GM18861 (cell line): ENCODE measurements around the gene CDK2.
"Not testable (repeated sequence)": the region's sequence is repeated elsewhere in the genome, so short reads cannot be mapped to it uniquely, and the experiment has no call there.

ENCODE experiments used
- ATAC-seq: cut with Tn5 transposase; IDR thresholded peaks from one replicate; pipeline ENCODE4 v1.9.1; 2021; ENCODE audit not compliant: unreplicated experiment

CDK2 gene

DNA sequence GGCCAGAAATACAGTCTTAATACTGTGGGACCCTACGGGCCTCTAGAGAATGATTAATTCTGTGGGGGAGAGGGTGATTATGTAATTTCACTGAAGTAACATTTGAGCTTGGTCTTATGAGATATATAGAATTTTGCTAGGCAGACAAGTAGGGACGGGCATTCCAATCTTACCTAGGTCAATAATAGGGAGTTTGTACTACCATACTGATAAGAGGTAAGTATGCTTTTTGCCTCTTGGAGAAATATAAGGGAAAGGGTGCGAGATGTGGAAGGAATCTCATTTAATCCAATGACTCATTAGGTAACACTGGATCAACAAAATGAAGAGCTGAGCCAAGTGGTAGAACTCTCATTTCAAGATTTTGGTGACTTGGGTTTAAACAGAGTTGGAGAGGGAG is 12.4 kb downstream of the CDK2 start:
- ATAC-seq: no peak

DNA sequence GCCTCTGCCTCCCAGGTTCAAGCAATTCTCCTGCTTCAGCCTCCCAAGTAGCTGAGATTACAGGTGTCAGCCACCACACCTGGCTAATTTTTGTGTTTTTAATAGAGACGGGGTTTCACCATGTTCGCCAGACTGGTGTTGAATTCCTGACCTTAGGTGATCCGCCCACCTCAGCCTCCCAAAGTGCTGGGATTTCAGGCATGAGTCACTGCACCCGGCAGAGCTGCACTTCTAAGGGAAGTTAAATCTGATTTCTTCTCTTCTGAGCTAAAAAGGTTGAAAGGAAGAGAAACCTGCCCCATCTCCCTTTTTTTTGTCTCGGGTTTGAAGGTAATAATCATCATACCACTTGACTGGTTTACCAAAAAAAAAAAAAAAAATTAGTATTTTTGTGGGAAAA is 15.3 kb downstream of the CDK2 start:
- ATAC-seq: not testable (repeated sequence)

DNA sequence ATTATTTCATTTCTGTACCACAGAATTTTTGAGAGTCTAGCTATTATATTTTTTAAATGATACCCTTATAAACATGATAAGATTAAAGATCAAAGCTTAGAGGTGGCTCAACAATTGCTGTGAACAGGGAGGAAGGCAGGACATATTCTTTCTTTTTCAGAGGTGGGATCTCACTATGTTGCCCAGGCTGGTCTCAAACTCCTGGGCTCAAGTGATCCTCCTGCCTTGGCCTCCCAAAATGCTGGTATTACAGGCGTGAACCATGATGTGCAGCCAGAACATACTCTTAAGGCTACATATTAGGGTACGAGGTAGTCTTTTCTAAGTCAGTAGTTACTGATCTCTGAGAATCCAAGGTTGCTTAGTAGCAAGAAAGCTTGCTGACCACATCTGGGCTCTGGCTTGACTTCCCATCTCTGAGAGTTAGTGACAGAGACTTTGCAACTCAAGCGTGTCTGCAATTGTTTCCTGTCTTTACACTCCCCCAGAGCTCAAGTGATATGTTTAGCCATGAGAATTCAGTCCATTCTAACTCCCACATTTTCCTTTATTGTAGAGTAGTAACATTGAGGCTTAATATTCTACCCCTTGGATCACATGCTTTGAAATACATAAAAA is 15.8 kb downstream of the CDK2 start:
- peak; percentile 87 for ATAC-seq

DNA sequence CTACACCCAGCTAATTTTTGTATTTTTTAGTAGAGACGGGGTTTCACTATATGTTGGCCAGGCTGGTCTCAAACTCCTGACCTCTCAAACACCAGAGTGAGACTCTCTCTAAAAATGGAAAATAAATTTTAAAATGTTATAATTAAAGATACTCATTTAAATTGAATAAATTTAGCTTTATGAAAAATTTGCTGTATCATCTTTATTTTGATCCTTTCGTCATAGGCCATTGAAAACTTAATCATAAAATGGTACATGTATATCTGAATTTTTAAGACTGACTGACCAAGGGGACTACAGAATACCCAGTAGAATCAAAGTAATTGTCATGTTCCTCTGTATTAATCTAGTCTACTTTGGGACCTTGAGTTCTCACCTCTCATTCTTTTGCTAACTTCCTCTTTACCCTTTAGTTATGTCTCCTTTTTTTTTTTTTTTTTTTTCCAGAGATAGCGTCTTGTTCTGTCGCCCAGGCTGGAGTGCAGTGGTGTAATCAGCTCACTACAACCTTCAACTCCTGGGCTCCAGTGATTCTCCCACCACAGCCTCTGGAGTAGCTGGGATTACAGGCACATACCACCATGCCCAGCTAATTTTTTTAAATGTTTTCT is 16.7 kb downstream of the CDK2 start:
- no peak for ATAC-seq

DNA sequence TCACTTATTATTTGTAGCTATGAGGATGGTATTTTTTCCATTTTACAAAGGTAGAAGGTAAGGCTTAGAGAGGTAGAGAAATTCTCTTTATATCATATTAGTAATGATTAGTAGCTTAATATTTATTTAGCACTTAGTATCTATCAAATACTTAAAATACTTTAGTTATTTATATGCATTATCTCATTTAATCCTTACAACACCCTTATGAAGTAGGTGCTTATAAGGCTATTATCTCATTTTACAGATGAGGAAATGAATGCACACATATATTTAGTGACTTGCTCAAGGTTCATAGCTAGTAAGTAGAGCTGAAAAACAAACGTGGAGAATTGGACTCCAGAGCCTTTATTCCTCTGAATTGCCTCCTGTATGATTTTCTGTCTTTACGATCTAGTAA is 18.2 kb downstream of the CDK2 start:
- no peak for ATAC-seq

DNA sequence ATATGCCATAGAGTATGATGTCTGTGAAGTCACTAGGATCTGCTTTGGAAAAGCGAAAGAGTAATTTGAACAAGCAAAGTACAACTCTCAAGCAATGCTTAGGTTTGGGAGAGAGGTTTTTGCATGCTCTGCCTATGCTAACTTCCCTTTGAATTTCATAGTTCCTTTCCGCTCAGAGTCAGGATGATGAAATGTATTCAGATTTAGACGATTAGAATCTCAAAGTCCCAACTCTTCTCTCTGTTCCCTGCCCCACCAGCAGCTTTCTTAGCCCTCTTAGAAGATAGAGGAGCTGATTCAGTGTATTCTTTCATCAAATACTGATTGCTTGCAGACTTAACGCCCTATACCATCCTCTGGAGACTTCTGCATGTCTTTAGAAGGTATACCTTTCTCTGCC is 18.7 kb downstream of the CDK2 start:
- no peak for ATAC-seq

DNA sequence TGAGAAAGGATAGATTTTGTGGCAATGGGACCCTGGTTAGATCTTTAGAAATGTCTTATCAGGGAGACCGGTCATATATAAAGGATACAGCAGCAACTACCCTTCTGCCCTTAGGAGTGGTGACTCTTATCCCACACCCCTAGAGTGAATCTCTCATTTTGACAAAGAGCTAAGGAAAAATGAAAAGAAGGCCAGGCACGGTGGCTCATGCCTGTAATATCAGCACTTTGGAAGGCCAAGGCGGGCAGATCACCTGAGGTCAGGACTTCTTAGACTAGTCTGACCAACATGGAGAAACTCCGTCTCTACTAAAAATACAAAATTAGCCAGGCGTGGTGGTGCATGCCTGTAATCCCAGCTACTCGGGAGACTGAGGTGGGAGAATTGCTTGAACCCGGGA is 19.3 kb downstream of the CDK2 start:
- ATAC-seq: not testable (repeated sequence)

DNA sequence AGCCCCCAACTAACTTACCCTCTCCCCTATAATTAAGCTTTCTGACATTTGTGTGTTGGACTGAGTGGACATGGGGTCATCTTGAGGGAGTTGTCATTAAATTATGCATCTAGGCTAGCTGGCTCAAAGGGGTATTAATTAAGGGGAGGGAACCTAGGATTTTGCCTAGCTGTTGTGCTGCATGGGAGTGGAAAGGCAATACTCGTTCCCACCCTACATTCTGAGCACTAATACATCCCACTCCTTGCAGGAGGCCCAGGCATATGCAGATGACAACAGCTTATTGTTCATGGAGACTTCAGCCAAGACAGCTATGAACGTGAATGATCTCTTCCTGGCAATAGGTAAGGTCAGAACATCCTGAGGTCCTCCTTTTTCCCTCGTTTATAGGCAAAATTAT is 24.5 kb downstream of the CDK2 start:
- no peak for ATAC-seq

DNA sequence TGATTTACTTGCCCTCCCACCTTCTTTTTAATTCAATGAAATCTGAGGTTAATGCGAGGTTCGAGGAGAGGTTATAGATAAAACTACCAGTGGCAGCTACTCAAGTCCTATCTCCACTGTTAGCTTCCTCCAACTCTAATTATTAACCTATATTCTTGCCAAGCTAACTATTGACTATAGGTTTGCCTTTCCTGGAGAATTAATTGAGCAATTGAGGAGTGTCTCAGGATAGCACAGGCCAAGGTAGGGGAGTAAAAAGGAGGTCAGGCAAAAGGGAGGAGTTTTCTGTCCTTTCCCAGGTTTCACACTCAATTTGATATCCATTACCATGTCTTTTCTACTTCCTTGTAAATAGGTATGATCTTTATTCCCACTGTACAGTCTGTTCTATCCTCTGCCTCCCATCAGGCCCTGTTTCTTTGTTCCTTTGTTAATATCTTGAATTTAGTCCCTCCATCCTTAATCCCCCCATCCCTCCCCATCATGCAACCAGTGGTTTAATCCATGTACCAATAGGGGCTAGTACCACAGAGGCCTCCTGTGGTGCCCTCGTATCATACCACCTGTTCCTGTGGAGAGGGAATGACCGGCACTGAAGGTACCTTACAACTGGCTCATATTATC is 26.7 kb downstream of the CDK2 start:
- ATAC-seq: no peak

DNA sequence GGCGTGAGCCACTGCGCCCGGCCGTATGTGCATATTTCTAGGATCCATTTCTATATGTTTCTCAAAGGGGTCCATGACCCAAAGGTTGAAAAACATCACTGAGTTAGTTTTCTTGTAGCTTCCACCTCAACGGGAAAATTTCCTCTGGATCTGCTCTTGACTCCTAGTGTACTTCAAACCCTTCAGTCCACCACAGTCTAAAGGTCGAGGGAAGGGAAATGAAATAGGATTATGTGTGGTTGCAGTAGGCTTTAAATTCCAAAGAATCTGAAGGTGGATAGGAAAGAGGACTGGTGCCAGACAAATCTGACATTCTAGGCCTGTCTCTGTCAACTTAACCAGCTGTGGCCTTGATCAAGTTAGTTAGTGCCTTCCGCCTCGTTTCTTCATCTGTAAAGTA is 28.7 kb downstream of the CDK2 start:
- ATAC-seq: no peak

DNA sequence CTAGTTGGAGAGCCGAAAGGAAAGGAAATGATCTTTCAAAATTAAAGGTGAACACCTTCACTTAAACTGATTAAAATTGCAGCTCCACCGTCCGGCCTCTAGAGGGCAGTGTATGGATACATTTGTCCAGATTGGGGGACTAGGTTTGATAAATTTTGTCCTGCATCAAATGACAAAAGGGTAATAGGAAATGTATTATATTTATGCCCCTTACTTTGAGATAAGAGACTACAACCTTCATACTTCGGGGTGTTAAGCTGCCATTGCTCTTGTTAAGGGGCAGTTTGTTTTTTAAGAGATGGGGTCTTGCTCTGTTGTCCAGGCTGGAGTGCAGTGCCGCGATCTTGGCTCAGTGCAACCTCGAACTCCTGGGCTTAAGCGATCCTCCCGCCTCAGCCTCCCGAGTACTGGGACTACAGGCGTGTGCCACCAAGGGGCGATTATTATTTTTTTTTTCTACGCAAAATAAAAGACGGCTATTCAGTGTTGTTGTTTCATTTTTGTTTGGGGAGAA is 29.6 kb downstream of the CDK2 start:
- ATAC-seq: no peak

DNA sequence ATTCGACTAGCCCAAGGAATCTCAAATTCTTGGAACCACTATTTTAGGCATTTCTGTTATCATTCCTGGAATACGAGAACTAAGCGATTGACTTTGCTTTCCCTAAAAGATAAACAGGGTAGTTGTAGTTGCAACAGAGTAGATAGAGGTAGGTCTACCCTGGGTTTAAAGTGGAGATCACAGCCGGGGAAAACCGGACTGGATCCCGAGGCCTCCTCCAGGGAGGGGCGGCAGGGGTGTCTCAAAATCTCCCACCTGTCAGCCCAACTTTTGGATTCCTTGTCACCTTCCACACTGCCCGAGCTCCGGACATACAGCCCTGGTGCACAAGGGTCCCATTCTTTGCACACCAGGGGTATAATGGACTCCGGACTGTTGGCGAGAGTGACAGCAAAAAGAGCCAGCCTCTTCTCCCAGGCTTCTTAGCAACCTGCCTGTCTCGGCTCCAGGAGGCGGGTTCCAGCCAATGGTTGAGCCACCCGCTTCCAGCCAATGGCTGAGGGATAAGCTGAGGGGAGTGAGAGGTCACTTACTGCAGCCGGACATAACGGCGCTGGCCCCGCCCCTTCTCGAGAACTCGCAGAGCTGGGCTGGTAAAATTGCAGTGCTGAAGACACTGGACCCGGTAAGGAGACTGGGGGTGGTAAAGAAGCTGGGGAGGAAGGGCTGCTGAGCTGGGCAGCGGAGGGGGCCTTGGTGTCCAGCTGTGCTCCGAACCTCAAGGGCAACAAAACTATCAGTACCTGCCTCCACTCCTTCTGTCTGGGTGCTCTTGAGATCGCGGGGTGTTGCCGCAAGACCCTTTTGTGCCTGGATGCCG is 30.3 kb downstream of the CDK2 start, which contains the start of gene SUOX:
Gene SUOX (plus strand): TSS at position 562 of the 820 bp plus-strand sequence. CDS start 4,946 bp downstream, outside the sequence.
- ATAC-seq: peak; percentile 99

DNA sequence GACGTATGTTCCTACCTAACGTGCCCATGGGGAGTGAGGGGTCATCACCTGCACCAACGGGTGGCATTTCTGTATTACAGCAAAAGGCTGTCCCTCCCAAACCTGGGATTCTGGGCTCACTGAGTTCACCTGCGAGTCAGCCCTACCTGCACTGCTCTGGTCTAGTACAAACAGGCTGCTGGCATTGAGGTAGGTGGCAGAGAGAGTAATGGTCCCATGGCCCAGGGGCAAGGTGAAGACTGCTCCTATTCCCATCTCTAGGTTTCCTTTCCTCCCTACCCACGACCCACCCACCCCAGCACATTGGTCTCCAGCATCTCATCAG is 30.9 kb downstream of the CDK2 start:
- no peak for ATAC-seq

DNA sequence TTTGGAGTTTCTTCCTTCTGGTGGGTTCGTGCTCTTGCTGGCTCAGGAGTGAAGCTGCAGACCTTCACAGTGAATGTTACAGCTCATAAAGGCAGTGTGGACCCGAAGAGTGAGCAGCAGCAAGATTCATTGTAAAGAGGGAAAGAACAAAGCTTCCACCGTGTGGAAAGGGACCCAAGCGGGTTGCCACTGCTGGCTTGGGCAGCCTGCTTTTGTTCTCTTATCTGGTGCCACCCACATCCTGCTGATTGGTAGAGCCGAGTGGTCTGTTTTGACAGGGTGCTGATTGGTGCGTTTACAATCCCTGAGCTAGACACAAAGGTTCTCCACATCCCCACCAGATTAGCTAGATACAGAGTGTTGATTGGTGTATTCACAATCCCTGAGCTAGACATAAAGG is 32.9 kb downstream of the CDK2 start:
- not testable (repeated sequence) for ATAC-seq

DNA sequence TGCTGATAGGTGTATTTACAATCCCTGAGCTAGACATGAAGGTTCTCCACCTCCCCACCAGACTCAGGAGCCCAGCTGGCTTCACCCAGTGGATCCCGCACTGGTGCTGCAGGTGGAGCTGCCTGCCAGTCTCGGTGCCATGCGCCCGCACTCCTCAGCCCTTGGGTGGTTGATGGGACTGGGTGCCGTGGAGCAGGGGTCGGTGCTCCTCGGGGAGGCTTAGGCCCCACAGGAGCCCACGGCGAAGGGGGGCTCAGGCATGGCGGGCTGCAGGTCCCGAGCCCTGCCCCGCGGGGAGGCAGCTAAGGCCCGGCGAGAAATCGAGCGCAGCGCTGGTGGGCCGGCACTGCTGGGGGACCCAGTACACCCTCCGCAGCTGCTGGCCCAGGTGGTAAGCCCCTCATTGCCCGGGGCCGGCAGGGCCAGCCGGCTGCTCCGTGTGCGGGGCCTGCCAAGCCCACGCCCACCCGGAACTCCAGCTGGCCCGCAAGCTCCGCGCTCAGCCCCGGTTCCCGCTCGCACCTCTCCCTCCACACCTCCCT is 33.4 kb downstream of the CDK2 start:
- ATAC-seq: not testable (repeated sequence)

DNA sequence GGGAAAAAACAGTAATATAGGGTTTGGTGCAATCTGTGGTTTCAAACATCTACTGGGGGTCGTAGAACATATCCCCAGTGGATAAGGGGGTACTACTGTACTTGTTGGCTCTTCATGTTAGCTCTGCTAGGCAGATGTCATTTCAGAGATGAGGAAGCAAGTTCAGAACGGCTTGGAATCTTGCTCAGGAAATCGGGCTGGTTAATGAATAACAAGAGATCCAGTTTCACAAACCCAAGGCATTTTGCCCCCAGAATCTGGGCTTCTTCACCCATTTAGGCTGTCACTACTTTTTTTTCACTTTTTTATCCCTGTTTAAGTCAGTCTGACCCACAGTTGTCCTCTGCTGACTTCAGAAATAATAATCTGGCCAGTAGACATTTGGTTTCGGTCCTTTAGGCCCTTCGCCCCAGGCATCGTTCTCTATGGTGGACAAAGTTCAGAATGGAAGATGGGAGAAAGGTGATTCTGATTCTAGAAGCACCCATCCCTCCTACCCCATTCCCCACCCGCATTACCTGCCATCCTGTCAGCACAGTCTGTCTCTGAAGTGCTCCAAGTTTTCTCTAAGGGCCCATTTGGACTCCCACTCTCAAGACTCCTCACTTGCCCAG is 35.0 kb downstream of the CDK2 start:
- no peak for ATAC-seq

DNA sequence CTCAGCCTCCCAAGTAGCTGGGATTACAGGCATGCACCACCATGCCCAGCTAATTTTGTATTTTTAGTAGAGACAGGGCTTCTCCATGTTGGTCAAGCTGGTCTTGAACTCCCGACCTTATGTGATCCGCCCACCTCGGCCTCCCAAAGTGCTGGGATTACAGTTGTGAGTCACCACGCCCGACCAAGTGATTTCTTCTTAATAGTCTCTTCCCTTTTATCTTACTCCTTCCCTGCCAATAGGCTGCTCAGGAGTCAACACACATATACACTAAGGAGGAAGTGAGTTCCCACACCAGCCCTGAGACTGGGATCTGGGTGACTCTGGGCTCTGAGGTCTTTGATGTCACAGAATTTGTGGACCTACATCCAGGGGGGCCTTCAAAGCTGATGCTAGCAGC is 36.7 kb downstream of the CDK2 start:
- ATAC-seq: not testable (repeated sequence)

DNA sequence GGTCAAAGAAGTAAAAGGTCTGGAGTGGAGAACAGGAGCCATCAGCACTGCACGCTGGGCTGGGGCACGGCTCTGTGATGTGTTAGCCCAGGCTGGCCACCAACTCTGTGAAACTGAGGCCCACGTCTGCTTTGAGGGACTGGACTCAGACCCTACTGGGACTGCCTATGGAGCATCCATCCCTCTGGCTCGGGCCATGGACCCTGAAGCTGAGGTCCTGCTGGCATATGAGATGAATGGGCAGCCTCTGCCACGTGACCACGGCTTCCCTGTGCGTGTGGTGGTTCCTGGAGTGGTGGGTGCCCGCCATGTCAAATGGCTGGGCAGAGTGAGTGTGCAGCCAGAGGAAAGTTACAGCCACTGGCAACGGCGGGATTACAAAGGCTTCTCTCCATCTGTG is 37.6 kb downstream of the CDK2 start:
- no peak for ATAC-seq

DNA sequence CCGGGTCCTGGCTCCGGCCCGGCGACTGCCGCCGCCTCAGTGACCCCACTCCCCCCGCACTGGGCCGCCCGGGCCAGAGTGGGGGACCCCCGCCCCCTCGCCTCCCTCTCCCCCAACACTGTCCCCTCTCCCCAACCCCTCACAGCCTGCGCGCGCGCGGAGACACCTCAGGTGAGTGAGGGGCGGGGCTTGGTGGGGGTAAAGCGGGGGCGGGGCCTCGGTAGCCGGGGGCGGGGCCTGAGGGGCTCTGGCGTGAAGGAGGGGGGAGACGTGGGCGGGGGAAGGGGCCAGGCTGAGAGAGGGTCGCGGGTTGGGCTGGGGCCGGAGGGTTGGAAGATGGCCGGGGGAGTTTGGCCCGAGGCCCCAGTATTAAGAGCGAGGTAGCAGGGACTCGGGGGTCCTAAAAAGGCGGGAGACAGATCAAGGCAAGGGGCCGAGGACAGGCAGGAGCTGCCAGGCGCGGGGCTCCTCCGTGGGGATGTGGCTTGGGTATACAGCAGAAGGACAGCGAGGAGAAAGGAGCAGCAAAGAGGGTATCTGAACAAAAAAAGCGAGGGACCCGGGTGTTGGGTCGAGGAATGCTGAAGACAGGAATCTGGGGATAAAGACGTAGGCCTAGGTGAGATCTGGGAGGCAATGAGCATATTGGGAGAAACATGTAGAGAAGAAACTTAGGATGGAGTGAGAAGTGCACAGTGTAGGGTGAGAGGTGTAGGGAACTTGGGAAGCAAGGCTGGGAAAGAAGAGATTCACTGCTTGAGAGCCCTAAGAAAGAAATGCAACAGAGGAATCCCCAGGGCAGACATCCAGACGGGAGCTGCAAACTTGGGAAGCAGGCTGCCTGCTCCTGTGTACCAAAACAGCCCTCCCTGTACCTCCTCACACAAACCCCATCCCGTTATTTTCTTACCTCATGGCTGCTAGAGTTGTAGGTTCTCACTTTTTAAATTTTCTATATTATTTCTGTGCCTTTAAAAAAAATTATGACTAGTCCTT is 41.2 kb downstream of the CDK2 start:
- ATAC-seq: peak; percentile 13

DNA sequence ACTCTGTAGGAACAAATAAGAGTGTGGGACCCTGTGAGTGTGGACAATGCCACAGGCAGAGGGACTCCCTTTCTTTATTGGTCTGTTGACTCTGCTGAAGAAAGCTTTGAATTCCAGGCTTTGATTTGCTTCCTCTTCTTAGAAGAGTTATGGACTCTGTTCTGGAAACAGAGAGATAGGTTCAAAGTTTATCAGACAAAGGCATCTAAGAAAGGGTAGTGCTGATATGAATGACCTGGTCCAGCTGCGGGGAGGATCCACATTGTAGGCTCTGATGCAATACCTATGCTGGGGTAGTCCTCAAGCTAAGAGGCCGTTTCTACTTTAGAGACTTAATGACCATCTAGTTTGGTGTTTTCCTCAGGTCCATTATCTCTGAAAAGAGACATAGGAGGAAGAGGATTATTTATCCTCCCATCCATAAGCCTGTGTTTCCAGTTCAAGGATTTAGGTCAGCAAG is 43.5 kb downstream of the CDK2 start:
- ATAC-seq: no peak
